ENCODE measurements around the gene GPR139.

DNA sequence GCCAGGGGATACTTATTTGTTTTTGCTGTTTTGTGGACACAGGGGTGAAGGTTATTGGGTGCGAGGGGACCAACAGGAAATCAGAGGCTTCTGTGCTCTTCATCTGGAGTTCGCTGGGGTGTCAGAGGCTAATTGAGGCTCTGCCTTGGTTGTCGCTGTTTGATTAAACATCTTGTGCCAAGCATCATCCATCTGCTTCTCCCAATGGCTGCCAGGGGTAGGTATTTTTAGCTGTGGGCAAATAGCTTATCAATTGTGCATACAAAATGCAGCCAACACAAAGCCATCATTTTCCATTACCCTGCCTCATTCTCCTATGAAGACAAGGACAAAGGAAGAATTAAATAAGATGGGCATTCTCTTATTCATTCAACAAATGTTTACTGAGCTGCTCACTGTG lies 27.8 kb downstream of the GPR139 start:
- TF ChIP-seq, protein P1, sequence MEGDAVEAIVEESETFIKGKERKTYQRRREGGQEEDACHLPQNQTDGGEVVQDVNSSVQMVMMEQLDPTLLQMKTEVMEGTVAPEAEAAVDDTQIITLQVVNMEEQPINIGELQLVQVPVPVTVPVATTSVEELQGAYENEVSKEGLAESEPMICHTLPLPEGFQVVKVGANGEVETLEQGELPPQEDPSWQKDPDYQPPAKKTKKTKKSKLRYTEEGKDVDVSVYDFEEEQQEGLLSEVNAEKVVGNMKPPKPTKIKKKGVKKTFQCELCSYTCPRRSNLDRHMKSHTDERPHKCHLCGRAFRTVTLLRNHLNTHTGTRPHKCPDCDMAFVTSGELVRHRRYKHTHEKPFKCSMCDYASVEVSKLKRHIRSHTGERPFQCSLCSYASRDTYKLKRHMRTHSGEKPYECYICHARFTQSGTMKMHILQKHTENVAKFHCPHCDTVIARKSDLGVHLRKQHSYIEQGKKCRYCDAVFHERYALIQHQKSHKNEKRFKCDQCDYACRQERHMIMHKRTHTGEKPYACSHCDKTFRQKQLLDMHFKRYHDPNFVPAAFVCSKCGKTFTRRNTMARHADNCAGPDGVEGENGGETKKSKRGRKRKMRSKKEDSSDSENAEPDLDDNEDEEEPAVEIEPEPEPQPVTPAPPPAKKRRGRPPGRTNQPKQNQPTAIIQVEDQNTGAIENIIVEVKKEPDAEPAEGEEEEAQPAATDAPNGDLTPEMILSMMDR (IDR thresholded peaks at IDR 0.05; ENCODE audit: insufficient read depth, low read length, poor library complexity, severe bottlenecking) = no peak
- no peak for TF ChIP-seq EZH2phosphoT487 (conservative IDR thresholded peaks at IDR 0.05; ENCODE audit: low read length)
